HG03460 (cell line): ENCODE data around the gene CCDC57.
"Not testable (repeated sequence)": the region's sequence is repeated elsewhere in the genome, so short reads cannot be mapped to it uniquely, and the experiment has no call there.

Experiments
- ATAC-seq: cut with Tn5 transposase; IDR thresholded peaks from one replicate; pipeline ENCODE4 v1.9.1; 2021; ENCODE audit not compliant: unreplicated experiment

The CCDC57 gene

GRCh38 chr17:82179412-82179811, 33.2 kb downstream of the CCDC57 start:
- no peak for ATAC-seq

GRCh38 chr17:82178499-82179261, 34.0 kb downstream of the CCDC57 start:
- no peak for ATAC-seq

GRCh38 chr17:82177761-82178498, 34.7 kb downstream of the CCDC57 start:
- no peak for ATAC-seq

GRCh38 chr17:82177276-82177675, 35.4 kb downstream of the CCDC57 start:
- ATAC-seq: no peak

GRCh38 chr17:82175951-82176350, 36.7 kb downstream of the CCDC57 start:
- no peak for ATAC-seq

- no peak for ATAC-seq
Observed at GRCh38 chr17:82175201-82175600, 37.4 kb downstream of the CCDC57 start.

- not testable (repeated sequence) for ATAC-seq
Observed at GRCh38 chr17:82174042-82174857, 38.4 kb downstream of the CCDC57 start.

- ATAC-seq: no peak
Observed at GRCh38 chr17:82173351-82174041, 39.1 kb downstream of the CCDC57 start.

- ATAC-seq: no peak
Observed at GRCh38 chr17:82172486-82173160, 40.0 kb downstream of the CCDC57 start.

GRCh38 chr17:82171750-82172375, 40.8 kb downstream of the CCDC57 start:
- no peak for ATAC-seq

- ATAC-seq: no peak
Observed at GRCh38 chr17:82170412-82170961, 42.2 kb downstream of the CCDC57 start.

- no peak for ATAC-seq
Observed at GRCh38 chr17:82168568-82168967, 44.1 kb downstream of the CCDC57 start.

- ATAC-seq: no peak
Observed at GRCh38 chr17:82167028-82167427, 45.6 kb downstream of the CCDC57 start.

GRCh38 chr17:82164853-82165252, 47.8 kb downstream of the CCDC57 start:
- ATAC-seq: no peak

- no peak for ATAC-seq
Observed at GRCh38 chr17:82161216-82161615, 51.4 kb downstream of the CCDC57 start.

GRCh38 chr17:82160075-82160474, 52.6 kb downstream of the CCDC57 start:
- ATAC-seq: no peak

- no peak for ATAC-seq
Observed at GRCh38 chr17:82158825-82159224, 53.8 kb downstream of the CCDC57 start.

- no peak for ATAC-seq
Observed at GRCh38 chr17:82157046-82158035, 55.3 kb downstream of the CCDC57 start.
